GM21423 (cell line): ENCODE results near the gene CPOX.

Source experiments
- ATAC-seq: cut with Tn5 transposase; IDR thresholded peaks from one replicate; pipeline ENCODE4 v1.9.1; 2021; ENCODE audit warnings: mild to moderate bottlenecking, moderate library complexity; ENCODE audit not compliant: unreplicated experiment

The CPOX gene

GRCh38 chr3:98542623-98543022, 50.8 kb downstream of the CPOX start:
- ATAC-seq = no peak

GRCh38 chr3:98541695-98542094, 51.7 kb downstream of the CPOX start:
- ATAC-seq = no peak

DNA sequence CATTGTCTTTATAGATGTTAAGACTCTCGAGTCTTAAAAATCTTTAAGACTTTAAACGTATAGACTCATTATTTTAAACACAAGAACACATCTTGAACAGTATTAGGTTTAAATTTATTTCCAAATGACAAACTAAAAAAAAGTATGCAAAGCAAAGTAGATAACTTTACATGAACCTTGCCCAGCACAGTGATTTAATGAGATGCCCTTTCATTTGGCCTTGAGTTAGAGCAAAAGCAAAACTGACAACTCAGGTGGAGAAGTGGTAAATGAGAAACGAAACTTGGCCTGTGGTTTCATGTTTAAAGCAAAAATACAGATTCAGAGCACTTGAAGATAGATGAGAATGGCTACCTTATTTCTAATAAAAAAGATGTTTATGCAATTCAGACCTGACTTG, 53.1 kb downstream of the CPOX start:
- peak; percentile 41 for ATAC-seq

- ATAC-seq = peak; percentile 71
These were observed 56.9 kb downstream of the CPOX start for GRCh38 chr3:98536456-98537017.

DNA sequence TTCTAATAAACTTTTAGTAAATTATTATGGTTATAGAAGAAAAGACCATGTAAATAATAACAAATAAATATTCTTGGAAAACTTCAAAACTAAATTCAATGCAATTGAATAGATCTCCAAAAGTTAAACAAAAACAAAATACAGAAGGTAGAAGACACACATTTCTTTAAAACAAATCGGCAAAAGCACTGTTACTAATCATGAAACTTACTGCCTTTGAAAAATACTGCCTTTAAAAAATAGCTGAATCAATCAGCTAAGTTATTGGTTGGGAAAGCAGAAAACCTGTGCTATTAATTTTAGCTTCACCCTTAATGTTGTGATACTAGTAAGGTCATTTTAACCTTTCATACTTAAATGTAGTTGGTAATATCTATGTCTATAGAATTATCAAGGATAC, 58.7 kb downstream of the CPOX start:
- no peak for ATAC-seq

DNA sequence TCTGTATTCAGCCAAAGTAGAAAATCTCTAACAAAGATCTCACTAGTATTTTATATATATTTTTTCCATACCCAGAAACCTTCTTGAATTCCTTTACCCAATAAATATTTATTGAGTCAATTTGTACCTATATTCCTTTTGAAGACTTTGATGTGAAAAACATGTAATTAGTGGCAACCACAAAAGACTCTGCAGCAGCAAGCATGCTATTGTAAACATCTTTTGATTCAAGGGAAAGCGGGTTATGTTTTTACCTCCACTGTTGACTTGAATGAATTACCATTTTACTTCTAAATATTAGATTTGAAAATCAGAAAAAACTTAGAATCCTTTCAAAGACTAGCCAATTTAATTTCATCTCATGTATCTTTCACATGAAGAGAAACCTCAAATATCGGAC, 59.2 kb downstream of the CPOX start:
- no peak for ATAC-seq

- no peak for ATAC-seq
These were observed 60.5 kb downstream of the CPOX start for GRCh38 chr3:98532709-98533571.

DNA sequence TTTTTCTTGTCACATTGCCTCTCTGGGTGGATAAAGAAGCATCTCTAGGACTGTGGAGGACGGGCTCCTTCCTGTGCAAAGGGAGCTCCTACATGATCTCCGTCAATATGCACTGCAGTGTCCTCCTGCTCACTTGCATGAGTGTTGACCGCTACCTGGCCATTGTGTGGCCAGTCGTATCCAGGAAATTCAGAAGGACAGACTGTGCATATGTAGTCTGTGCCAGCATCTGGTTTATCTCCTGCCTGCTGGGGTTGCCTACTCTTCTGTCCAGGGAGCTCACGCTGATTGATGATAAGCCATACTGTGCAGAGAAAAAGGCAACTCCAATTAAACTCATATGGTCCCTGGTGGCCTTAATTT, 61.2 kb downstream of the CPOX start:
- no peak for ATAC-seq

GRCh38 chr3:98531622-98532274, 61.7 kb downstream of the CPOX start, which contains the start of gene GPR15:
TSS of gene GPR15 (plus strand) at chr3:98531978. CDS start at chr3:98532034, 56 bp downstream.
- ATAC-seq = no peak

DNA sequence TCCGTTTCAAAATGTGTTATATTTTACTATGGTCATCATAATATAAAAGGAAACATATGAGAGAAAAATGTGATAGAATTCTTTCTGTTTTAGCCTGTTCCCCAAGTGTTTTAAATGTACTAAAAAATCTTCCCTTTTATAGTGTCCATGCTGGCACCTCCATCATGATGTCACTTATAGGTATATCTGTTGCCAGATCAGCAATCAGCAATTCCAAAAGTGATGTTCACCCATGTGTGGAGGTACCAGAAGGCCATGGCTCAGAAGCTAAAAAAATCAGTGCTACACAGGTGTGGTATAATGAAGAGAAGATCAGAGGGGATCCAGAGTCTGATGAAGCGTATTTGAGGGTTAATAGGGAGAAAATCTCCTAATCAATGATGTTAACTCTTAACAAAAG, 62.7 kb downstream of the CPOX start:
- ATAC-seq = no peak

DNA sequence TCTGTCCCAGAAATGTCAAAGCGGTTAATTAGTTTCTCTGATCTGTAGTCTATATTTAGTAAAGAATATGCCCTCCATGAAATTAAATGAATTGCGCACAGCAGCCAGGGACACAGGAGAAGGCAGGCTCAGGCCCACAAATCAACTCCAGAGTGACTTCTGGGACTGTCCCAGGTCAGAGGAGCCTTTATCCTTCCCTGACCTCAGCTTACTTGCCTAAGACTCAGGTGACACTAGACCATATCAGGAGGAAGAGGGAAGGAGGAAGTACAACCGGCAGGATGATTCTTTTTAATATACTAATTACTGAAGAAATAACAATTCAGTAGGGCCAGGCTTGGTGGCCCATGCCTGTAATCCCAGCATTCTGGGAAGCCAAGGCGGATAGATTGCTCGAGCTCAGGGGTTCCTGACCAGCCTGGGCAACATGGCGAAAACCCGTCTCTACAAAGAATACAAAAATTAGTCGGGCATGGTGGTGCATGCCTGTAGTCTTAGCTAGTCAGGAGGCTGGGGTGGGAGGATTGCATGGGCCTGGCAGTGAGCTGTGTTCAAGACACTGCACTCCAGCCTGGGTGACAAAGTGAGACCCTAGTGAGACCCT, 63.5 kb downstream of the CPOX start:
- ATAC-seq = no peak
